ENCODE results near the gene TRAPPC2L. TPM values are rescaled to one million over a fixed set of nuclear protein-coding genes. Genes with fewer than 3 reads are reported as not detected.

The TRAPPC2L gene
- total and polyA plus RNA-seq, 2 of the 13 experiments (the other 11 are each of a cell fraction or from before 2014, with no cell fraction given) = 96.3 to 107 TPM

GRCh38 chr16:88810166-88810911 lies 46.6 kb upstream of the TRAPPC2L start (continued):
- 0 out of 2 replicates have a peak, but pooled peaks have one; percentile 24 for TF ChIP-seq NFATC3 (CRISPR knock-in tag; IDR thresholded peaks at IDR 0.05)
- TF ChIP-seq, protein P1, sequence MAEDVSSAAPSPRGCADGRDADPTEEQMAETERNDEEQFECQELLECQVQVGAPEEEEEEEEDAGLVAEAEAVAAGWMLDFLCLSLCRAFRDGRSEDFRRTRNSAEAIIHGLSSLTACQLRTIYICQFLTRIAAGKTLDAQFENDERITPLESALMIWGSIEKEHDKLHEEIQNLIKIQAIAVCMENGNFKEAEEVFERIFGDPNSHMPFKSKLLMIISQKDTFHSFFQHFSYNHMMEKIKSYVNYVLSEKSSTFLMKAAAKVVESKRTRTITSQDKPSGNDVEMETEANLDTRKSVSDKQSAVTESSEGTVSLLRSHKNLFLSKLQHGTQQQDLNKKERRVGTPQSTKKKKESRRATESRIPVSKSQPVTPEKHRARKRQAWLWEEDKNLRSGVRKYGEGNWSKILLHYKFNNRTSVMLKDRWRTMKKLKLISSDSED (CRISPR knock-in tag; IDR thresholded peaks at IDR 0.05) = no peak
- TF ChIP-seq, protein P2, sequence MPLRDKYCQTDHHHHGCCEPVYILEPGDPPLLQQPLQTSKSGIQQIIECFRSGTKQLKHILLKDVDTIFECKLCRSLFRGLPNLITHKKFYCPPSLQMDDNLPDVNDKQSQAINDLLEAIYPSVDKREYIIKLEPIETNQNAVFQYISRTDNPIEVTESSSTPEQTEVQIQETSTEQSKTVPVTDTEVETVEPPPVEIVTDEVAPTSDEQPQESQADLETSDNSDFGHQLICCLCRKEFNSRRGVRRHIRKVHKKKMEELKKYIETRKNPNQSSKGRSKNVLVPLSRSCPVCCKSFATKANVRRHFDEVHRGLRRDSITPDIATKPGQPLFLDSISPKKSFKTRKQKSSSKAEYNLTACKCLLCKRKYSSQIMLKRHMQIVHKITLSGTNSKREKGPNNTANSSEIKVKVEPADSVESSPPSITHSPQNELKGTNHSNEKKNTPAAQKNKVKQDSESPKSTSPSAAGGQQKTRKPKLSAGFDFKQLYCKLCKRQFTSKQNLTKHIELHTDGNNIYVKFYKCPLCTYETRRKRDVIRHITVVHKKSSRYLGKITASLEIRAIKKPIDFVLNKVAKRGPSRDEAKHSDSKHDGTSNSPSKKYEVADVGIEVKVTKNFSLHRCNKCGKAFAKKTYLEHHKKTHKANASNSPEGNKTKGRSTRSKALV (CRISPR knock-in tag; IDR thresholded peaks at IDR 0.05) = no peak
- TF ChIP-seq, protein P3, sequence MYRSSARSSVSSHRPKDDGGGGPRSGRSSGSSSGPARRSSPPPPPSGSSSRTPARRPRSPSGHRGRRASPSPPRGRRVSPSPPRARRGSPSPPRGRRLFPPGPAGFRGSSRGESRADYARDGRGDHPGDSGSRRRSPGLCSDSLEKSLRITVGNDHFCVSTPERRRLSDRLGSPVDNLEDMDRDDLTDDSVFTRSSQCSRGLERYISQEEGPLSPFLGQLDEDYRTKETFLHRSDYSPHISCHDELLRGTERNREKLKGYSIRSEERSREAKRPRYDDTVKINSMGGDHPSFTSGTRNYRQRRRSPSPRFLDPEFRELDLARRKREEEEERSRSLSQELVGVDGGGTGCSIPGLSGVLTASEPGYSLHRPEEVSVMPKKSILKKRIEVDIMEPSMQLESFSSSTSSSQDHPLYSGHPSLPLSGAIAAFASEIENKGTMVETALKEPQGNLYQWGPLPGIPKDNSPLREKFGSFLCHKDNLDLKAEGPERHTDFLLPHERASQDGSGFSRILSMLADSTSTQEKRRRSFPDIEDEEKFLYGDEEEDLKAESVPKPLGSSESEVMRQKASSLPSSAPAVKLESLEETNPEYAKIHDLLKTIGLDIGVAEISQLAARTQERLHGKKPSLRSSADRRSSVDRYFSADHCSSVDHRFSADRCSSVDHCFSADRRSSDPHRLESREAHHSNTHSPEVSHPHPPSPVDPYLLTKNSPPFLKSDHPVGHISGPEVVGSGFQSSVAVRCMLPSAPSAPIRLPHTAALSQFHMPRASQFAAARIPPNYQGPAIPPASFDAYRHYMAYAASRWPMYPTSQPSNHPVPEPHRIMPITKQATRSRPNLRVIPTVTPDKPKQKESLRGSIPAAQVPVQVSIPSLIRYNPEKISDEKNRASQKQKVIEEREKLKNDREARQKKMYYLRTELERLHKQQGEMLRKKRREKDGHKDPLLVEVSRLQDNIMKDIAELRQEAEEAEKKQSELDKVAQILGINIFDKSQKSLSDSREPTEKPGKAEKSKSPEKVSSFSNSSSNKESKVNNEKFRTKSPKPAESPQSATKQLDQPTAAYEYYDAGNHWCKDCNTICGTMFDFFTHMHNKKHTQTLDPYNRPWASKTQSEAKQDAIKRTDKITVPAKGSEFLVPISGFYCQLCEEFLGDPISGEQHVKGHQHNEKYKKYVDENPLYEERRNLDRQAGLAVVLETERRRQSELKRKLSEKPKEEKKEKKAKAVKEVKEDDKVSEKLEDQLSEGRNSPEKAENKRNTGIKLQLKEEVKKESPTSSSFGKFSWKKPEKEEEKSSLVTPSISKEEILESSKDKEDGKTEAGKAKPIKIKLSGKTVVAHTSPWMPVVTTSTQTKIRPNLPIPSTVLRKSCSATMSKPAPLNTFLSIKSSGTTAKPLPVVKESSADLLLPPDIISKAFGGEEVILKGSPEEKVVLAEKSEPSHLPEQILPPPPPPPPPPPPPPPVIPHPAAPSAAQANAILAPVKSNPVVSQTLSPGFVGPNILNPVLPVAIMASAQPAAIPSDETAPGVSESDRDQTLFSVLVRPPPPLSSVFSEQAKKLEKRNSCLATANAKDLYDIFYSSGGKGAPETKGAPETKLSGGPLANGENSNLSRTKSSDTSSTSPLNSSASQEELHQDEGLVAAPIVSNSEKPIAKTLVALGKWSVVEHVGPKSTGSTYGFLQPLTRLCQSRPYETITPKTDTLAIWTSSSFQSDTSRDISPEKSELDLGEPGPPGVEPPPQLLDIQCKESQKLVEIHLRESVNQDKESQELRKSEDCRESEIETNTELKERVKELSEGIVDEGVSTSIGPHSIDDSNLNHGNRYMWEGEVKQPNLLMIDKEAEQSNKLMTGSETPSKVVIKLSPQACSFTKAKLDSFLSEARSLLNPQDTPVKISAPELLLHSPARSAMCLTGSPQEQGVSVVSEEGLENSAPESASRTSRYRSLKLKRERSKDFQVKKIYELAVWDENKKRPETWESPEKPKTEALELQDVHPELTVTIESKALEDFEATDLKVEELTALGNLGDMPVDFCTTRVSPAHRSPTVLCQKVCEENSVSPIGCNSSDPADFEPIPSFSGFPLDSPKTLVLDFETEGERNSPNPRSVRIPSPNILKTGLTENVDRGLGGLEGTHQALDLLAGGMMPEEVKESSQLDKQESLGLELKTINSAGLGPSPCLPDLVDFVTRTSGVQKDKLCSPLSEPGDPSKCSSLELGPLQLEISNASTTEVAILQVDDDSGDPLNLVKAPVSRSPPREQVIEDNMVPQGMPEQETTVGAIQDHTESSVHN (CRISPR knock-in tag; IDR thresholded peaks at IDR 0.05) = 0 out of 2 replicates have a peak, but pooled peaks have one; percentile 43
- 0 out of 2 replicates have a peak, but pooled peaks have one; percentile 18 for TF ChIP-seq NFE2L1 (CRISPR knock-in tag; IDR thresholded peaks at IDR 0.05; ENCODE audit: borderline replicate concordance)
- TF ChIP-seq ZMYM3 (CRISPR knock-in tag; IDR thresholded peaks at IDR 0.05) = peak; percentile 69; the same call in 1 of the 2 replicates
- TF ChIP-seq, protein P4, sequence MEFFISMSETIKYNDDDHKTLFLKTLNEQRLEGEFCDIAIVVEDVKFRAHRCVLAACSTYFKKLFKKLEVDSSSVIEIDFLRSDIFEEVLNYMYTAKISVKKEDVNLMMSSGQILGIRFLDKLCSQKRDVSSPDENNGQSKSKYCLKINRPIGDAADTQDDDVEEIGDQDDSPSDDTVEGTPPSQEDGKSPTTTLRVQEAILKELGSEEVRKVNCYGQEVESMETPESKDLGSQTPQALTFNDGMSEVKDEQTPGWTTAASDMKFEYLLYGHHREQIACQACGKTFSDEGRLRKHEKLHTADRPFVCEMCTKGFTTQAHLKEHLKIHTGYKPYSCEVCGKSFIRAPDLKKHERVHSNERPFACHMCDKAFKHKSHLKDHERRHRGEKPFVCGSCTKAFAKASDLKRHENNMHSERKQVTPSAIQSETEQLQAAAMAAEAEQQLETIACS (CRISPR knock-in tag; IDR thresholded peaks at IDR 0.05) = 0 out of 2 replicates have a peak, but pooled peaks have one; percentile 11
- TF ChIP-seq ZZZ3 (CRISPR knock-in tag; IDR thresholded peaks at IDR 0.05; ENCODE audit: borderline replicate concordance) = 0 out of 2 replicates have a peak, but pooled peaks have one; percentile 28
- no peak for TF ChIP-seq ZNF670 (CRISPR knock-in tag; IDR thresholded peaks at IDR 0.05; ENCODE audit: borderline replicate concordance)
- TF ChIP-seq ADNP (CRISPR knock-in tag; IDR thresholded peaks at IDR 0.05) = 0 out of 2 replicates have a peak, but pooled peaks have one; percentile 21
- TF ChIP-seq ZNF354B (CRISPR knock-in tag; IDR thresholded peaks at IDR 0.05) = no peak
- no peak for TF ChIP-seq MNT (IDR thresholded peaks at IDR 0.05)
- no peak for TF ChIP-seq FOSL2 (CRISPR knock-in tag; IDR thresholded peaks at IDR 0.05)

Data from HepG2 (cell line).